ENCODE data around the gene NUPR2. TPM values are rescaled to one million over a fixed set of nuclear protein-coding genes. Genes with fewer than 3 reads are reported as not detected.
"Not testable (repeated sequence)": the region's sequence is repeated elsewhere in the genome, so short reads cannot be mapped to it uniquely, and the experiment has no call there.

The NUPR2 gene, protein sequence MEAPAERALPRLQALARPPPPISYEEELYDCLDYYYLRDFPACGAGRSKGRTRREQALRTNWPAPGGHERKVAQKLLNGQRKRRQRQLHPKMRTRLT
- not detected in 2 replicates for total RNA-seq (2014; rRNA removed; shearing (Covaris generic))

DNA sequence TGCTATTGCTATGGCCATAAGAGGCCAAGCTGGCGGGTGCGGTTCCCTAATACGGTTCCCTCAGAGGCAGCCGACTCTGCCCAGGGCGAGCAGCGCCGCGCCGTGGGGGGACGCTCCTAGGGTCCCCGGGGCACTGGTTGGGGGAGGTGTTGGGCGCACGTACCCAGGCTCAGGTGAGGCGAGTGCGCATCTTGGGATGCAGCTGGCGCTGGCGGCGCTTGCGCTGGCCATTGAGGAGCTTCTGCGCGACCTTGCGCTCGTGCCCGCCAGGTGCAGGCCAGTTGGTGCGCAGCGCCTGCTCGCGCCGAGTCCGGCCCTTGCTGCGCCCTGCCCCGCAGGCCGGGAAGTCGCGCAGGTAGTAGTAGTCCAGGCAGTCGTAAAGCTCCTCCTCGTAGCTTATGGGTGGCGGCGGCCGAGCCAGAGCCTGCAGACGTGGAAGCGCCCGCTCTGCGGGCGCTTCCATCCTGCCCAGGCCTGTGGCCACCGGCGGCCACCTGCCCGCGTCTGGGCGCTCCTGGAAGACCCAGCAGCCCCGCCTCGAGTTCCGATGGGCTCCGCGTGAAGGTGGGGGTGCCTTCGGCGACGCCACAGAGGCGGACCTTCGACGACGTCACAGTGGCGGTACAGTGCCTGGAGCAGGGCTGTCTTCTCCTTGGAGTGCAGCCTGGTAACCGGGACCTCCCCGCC lies at the start of gene NUPR2:
Gene NUPR2 (minus strand): TSS at position 566 of the 687 bp plus-strand sequence. CDS start 103 bp downstream, at position 463.
- no peak for DNase-seq (ENCODE audit: low spot score)

DNA sequence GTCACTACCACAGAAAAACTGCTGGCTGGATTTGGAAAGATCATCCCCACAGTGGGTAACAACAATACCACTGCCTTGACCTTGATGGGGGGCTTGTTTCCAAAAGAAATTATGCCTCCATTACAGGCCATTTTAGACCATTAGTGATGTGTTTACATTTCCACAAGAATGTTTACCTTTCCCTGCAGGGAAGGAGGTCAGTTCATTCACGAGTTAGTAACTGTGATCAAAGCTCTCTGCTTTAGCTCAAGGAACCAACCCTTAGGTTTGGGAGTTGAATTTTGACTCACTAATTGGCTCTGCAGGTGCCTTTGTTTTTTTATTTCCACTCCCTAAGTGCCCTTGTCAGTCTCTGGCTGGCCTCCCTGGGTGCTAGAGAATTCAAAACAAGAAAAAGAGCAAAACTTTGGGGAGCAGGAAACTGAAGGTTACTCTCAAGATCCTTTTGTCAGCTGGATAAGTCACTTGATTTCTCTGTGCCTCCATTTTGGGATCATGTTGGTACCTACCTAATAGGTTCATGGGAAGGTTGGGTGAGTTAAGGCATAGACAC lies 41.1 kb upstream of the NUPR2 start:
- DNase-seq (ENCODE audit: low spot score), result no peak

GRCh38 chr7:56131062-56131461 lies 14.8 kb upstream of the NUPR2 start:
- DNase-seq (ENCODE audit: low spot score), result not testable (repeated sequence)

DNA sequence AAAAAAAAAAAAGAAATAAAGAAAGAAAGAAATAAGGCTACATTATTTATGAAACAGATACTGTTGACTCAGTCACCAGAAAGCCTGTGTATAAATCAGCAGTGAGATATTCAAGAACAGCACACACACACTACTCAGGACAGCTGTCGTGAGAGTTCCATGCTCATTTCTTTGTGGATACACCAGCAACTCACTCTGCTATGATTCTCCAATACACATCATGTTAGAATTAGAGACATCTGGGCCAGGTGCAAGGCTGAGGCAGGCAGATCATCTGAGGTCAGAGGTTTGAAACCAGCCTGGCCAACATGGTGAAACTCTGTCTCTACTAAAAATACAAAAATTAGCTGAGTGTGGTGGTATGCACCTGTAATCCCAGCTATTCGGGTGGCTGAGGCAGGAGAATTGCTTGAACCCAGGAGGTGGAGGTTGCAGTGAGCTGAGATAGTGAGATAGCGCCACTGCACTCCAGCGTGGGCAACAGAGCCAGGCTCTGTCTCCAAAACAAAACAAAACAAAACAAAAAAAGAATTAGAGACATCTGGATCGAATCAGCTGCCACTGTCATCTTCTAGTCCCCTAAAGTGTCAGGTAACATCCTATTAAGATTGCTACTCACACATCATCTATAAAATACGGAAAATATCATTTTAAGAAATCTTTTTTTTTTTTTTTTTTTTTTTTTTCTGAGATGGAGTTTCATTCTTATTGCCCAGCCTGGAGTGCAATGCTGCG lies 11.2 kb upstream of the NUPR2 start:
- no peak for DNase-seq (ENCODE audit: low spot score)

DNA sequence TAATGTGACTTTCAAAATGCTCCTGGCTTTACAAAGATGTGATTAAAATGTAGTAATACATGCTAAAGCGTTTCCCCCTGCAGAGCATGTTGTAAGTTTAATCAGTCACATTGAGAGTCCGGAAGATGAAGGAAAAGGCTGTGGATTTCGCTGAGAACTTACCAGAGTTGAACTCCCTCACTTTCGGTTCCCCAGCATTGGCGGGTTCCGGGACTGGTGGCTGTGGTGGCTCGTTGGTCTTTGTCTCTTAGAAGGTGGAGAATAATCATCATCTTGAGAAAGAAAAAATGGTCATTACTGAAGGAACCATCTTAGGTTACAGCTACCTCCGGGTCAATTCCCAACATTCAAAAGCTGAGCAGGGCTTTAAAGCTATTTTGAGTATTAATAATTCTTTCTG lies 9.6 kb upstream of the NUPR2 start:
- DNase-seq (ENCODE audit: low spot score), result no peak

DNA sequence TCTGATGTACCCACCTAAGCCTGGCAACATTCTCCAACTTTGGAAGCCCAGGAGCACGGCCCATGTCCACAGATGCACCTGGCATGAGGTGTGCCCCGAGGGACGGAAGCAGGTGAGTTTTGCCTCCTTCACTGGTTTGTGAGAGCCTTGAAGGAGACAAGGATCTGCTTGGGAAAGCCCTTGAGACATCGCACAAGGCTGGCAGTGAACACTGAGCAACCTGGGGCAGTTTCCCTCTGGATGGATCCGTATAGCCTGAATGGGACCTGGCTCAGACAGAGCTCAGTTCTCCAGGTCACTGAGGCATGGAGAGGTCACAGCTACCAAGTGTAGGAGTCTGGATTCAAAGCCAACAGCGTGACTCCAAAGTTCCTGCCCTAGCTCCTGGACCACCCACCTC lies 8.8 kb upstream of the NUPR2 start:
- no peak for DNase-seq (ENCODE audit: low spot score)

GRCh38 chr7:56121440-56121839 lies 5.2 kb upstream of the NUPR2 start:
- no peak for DNase-seq (ENCODE audit: low spot score)

- not testable (repeated sequence) for DNase-seq (ENCODE audit: low spot score)
Observed at GRCh38 chr7:56112244-56112643, 4.0 kb downstream of the NUPR2 start.

- DNase-seq (ENCODE audit: low spot score), result no peak
Observed at GRCh38 chr7:56110611-56111010, 5.6 kb downstream of the NUPR2 start.

- no peak for DNase-seq (ENCODE audit: low spot score)
Observed at GRCh38 chr7:56107954-56108258, 8.3 kb downstream of the NUPR2 start.

DNA sequence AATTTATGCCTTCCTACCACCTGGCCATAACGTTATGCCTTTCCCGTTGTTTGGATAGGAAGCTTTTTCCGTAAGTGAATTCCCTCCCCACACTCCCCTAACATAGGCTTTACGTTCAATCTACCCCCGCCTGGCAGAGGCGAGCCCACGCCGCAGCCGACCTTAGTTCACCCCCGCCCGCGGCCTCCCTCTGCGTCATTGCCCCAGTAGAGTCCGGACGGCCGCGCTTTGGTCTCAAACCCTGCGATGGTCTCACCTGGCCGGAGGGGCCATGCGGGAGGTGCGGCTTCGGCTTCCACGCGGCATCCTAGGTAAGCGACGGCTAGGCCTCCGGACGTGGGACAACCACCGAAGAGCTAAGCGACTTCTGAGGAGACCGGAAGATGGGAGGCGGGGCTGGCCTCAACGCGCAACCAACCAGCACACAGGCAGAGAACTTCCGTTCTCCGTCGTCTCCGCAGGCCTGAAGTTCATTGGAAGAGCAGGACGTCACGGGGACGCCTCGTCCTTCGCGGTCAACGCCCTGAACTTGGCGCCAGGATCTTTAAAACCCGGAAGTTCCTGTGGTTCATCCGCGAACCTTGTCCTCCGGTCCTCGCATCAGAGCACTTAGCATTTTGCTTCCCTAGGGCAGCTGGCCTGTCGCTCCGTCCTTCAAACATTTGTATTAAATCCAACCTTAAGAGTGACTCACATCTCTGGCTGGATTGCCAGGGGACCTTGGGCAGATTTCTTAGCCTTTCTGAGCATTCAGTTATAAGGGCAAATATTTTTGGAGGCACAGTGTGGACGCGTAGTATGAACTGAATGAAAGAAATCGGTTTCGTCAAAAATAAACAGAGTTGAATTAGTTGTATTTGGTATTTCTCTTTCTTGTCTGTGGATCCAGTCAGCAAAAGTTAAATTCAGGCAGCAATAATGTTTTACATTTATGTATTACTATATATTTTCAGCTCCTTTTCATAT lies 9.8 kb downstream of the NUPR2 start, which contains the start of gene CHCHD2:
Gene CHCHD2 (minus strand): TSS at position 369 of the 966 bp plus-strand sequence. CDS start 63 bp downstream, at position 306.
- DNase-seq (ENCODE audit: low spot score), result peak; percentile 99

- peak; percentile 69 for DNase-seq (ENCODE audit: low spot score)
Observed at GRCh38 chr7:56105508-56105907, 10.7 kb downstream of the NUPR2 start.

DNA sequence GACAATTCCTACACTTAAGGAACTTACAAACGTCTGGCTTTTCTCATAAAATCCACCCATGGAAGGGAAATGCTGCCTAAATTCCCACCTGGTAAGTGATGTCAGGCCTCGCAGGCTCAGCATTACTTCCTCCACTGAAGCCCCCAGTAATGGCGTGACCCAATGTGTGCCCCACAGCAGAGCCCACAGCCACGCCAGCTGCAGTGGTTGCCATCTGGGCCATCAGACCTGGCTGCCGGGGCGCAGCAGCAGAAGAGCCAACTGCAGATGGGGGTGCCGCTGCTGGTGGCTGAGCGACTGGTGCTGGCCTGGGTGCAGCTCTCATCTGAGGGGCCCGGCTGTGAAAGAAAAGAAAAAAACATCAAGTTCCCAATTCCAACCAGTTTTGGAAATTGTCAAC lies 12.1 kb downstream of the NUPR2 start:
- not testable (repeated sequence) for DNase-seq (ENCODE audit: low spot score)

GRCh38 chr7:56099653-56100052 lies 16.6 kb downstream of the NUPR2 start:
- DNase-seq (ENCODE audit: low spot score), result no peak

GRCh38 chr7:56098187-56099008 lies 17.8 kb downstream of the NUPR2 start:
- DNase-seq (ENCODE audit: low spot score), result not testable (repeated sequence)

- DNase-seq (ENCODE audit: low spot score), result no peak
Observed at GRCh38 chr7:56097700-56098099, 18.5 kb downstream of the NUPR2 start.

DNA sequence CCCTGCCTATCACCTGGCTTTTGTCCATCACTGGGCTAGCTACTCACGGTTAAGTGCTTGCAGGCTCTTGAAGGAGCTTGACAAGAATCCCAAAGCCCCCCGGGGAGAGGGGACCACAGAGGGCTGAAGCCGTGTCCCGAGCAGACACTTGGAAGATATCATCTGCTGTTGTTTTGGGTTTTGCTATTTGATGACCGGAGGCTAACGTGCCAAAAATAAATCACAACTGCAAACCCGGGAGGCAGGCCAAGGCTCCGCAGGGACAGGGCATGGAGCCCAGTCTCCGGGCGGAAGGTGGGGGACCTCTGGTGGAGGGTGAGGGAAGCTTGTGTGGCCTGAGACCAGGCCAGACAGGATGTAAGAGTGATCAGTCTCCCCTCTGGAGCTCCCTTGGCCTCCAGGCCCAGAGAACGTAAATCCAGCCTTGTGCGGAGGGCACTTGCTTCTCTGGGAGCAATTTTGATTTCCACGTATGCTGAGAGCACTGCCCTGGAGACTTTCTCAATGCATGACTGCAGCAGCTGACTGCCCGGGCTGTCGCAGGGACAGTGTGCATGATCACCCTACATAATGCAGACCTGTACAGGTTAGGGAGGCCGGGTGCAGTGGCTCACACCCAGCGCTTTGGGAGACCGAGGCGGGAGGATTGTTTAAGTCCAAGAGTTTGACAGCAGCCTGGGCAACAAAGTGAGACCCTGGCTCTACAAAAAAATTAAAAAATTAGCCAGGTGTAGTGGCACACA lies 23.3 kb downstream of the NUPR2 start, which contains the start of gene PHKG1:
Gene PHKG1 (minus strand): TSS at position 164 of the 743 bp plus-strand sequence. CDS start 4,011 bp downstream, outside the sequence.
- DNase-seq (ENCODE audit: low spot score), result peak; percentile 38

GRCh38 chr7:56092388-56092787 lies 23.8 kb downstream of the NUPR2 start:
- not testable (repeated sequence) for DNase-seq (ENCODE audit: low spot score)

GRCh38 chr7:56091591-56091990 lies 24.6 kb downstream of the NUPR2 start:
- no peak for DNase-seq (ENCODE audit: low spot score)

GRCh38 chr7:56087445-56087844 lies 28.8 kb downstream of the NUPR2 start:
- no peak for DNase-seq (ENCODE audit: low spot score)

Data from HT-29 (cell line).